ENCODE measurements around the gene IL4R. TPM values are rescaled to one million over a fixed set of nuclear protein-coding genes. Genes with fewer than 3 reads are reported as not detected.
"Not testable (repeated sequence)": the region's sequence is repeated elsewhere in the genome, so short reads cannot be mapped to it uniquely, and the experiment has no call there.

The IL4R gene
- total and polyA plus RNA-seq, 9 donors, result 11.3 to 39.5 (median 17.4) TPM

DNA sequence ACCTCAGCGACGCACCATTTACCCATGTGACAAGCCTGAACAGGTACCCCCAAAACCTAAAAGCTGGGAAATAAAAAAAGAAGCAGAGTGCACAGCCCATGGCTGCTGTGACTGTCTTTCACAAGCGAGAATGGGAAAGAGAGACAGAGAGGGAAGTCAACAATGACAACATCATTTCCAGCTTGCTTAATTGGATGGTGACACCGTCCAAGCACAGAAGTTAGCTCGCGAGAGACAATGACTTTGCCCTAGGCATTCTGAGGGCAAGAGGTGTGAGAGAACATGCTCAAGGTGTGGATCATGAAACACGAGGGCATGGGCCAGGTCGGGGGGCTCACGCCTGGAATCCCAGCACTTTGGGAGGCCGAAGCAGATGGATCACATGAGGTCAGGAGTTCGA lies 25.9 kb upstream of the IL4R start:
- no peak for DNase-seq
- H3K4me3 ChIP-seq, result no peak overlapping the region
- intact Hi-C loops (cut with DNase I), result loop anchor here in 1 of 4 donors (10.0 kb wide), 1 partner anchor 57 kb away; no protein-coding TSS in a partner anchor
- no peaks in the 10 kb centered on the region for H3K4me1 ChIP-seq (ENCODE audit: insufficient read depth)
- 93 to 94% (median 93%) methylated on average over 11 of the region's 11 CpGs for WGBS, 3 donors
- TF ChIP-seq EP300 (IDR thresholded peaks at IDR 0.05) (no peak), POLR2A (IDR thresholded peaks at IDR 0.05) (no peak)
- TF ChIP-seq, protein P1, sequence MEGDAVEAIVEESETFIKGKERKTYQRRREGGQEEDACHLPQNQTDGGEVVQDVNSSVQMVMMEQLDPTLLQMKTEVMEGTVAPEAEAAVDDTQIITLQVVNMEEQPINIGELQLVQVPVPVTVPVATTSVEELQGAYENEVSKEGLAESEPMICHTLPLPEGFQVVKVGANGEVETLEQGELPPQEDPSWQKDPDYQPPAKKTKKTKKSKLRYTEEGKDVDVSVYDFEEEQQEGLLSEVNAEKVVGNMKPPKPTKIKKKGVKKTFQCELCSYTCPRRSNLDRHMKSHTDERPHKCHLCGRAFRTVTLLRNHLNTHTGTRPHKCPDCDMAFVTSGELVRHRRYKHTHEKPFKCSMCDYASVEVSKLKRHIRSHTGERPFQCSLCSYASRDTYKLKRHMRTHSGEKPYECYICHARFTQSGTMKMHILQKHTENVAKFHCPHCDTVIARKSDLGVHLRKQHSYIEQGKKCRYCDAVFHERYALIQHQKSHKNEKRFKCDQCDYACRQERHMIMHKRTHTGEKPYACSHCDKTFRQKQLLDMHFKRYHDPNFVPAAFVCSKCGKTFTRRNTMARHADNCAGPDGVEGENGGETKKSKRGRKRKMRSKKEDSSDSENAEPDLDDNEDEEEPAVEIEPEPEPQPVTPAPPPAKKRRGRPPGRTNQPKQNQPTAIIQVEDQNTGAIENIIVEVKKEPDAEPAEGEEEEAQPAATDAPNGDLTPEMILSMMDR (IDR thresholded peaks at IDR 0.05), result no peak
- H3K36me3 ChIP-seq, result no peaks in the 10 kb centered on the region
- H3K27ac ChIP-seq, result no peak overlapping the region
- no peaks in the 10 kb centered on the region for H3K27me3 ChIP-seq
- no peaks in the 10 kb centered on the region for H3K9me3 ChIP-seq

DNA sequence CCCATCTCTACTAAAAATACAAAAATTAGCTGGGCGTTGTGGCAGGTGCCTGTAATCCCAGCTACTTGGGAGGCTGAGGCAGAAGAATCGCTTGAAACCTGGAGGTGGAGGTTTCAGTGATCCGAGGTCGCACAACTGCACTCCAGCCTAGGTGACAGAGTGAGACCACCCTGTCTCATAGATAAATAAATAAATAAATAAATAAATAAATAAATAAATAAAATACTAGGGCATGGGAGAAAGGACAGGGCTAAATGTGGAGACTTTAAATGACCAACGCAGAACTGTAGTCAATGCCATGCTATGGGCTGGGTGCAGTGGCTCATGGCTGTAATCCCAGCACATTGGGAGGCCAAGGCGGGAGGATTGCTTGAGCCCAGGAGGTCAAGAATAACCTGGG lies 25.5 kb upstream of the IL4R start:
- intact Hi-C loops (cut with DNase I), result loop anchor here in 1 of 4 donors (10.0 kb wide), 1 partner anchor 56 kb away; no protein-coding TSS in a partner anchor
- H3K36me3 ChIP-seq; H3K27ac ChIP-seq; DNase-seq; H3K4me3 ChIP-seq; H3K4me1 ChIP-seq (ENCODE audit: insufficient read depth); H3K9me3 ChIP-seq; H3K27me3 ChIP-seq: not testable (repeated sequence)
- WGBS, 3 donors, result 86 to 90% (median 88%) methylated on average over 6 of the region's 6 CpGs

DNA sequence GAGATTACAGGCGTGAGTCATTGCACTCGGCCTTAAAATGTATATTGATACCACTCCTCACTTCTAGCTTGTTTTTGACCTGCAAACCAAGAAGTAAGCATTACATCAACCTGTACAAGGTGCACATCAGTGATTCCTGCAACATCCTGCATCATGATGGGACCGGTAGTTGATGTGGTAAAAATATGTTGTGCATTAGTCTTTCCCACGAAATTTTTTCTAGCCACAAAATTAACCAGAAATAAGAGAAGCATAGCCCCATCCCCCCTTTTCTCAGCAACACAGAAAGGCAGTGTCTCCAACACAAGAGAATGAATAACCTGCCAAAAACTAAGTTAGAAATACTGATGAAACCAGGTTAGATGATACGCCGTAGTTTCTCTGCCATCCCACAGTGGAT lies 24.1 kb upstream of the IL4R start:
- DNase-seq, result no peak
- no peak for TF ChIP-seq EP300 (IDR thresholded peaks at IDR 0.05)
- TF ChIP-seq, protein P1 (IDR thresholded peaks at IDR 0.05), result no peak
- no peak for TF ChIP-seq POLR2A (IDR thresholded peaks at IDR 0.05)
- H3K27ac ChIP-seq, result no peak overlapping the region
- H3K36me3 ChIP-seq, result no peaks in the 10 kb centered on the region
- WGBS, 3 donors, result 79 to 84% (median 81%) methylated on average over 6 of the region's 6 CpGs
- H3K4me3 ChIP-seq, result no peak overlapping the region
- intact Hi-C loops (cut with DNase I), result loop anchor here in 1 of 4 donors (10.0 kb wide), 1 partner anchor 55 kb away; no protein-coding TSS in a partner anchor
- no peaks in the 10 kb centered on the region for H3K4me1 ChIP-seq (ENCODE audit: insufficient read depth)
- H3K9me3 ChIP-seq, result no peaks in the 10 kb centered on the region
- no peaks in the 10 kb centered on the region for H3K27me3 ChIP-seq

DNA sequence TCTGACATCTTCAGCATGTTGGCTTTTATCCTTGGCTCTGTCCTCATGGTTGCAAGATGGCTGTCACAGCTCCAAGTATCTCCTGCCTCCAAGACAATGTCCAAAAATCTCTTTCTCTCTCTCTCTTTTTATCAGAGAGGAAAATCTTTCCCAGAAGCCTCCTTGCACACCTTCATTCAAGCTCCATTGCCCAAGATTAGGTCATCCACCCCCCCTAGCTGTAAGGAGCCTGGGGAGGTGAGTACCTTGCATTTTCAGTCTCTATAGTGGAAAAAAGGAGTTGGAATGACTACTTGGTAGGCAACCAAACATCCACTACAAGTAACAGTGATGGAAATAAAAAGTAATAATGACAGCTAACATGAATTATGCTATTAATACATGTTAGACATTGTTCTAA lies 23.2 kb upstream of the IL4R start:
- Histone ChIP-seq H3K27ac (no peak overlapping the region), H3K4me1 (ENCODE audit: insufficient read depth) (no peaks in the 10 kb centered on the region), H3K36me3 (no peaks in the 10 kb centered on the region), H3K27me3 (no peaks in the 10 kb centered on the region), H3K4me3 (no peak overlapping the region), H3K9me3 (no peaks in the 10 kb centered on the region)
- DNase-seq, result no peak
- no peak for TF ChIP-seq EP300 (IDR thresholded peaks at IDR 0.05)
- TF ChIP-seq, protein P1 (IDR thresholded peaks at IDR 0.05), result no peak
- no peak for TF ChIP-seq POLR2A (IDR thresholded peaks at IDR 0.05)
- intact Hi-C loops (cut with DNase I), result no loop called here

DNA sequence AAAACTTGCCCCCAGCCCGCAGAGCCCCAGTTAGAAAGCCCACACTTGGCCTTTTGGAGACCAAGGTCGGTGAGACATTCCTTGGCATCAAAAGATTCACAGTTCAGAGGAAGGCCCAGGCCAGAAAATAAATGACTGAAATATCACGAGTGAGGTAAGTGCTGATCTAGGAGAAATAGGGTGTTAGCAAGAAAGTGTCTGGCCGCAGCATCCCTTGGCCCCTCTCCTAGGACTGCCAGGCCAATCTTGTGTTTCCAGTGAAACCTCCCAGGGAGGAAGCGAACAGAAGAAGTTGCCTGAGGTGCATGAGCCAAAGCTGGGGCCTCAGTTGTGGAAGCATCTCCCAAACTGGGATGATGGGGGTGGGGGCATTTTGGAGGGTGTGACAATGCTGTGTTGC lies 22.7 kb upstream of the IL4R start:
- H3K4me3 ChIP-seq, result no peak overlapping the region
- intact Hi-C loops (cut with DNase I), result no loop called here
- TF ChIP-seq POLR2A (IDR thresholded peaks at IDR 0.05), result no peak
- TF ChIP-seq EP300 (IDR thresholded peaks at IDR 0.05), result no peak
- TF ChIP-seq, protein P1 (IDR thresholded peaks at IDR 0.05), result no peak
- no peak overlapping the region for H3K27ac ChIP-seq
- no peaks in the 10 kb centered on the region for H3K4me1 ChIP-seq (ENCODE audit: insufficient read depth)
- no peaks in the 10 kb centered on the region for H3K36me3 ChIP-seq
- H3K9me3 ChIP-seq, result no peaks in the 10 kb centered on the region
- DNase-seq, result no peak
- H3K27me3 ChIP-seq, result no peaks in the 10 kb centered on the region
- WGBS, 3 donors, result 54 to 62% (median 61%) methylated on average over 5 of the region's 5 CpGs
